Central memory CD8-positive, alpha-beta T cell (primary cell): Measurements from ENCODE around the gene CFDP1.
A peak's percentile ranks its signal among the peaks of the same experiment; 100 is the strongest.

Source experiments
- ATAC-seq: fragments of 150-1000 bp; cut with Tn5 transposase; replicated peaks from 2 replicates; pipeline ENCODE4 v1.10.0; 2022; ENCODE audit warnings: mild to moderate bottlenecking, moderate FRiP score, moderate number of reproducible peaks; ENCODE audit not compliant: poor library complexity, severe bottlenecking; ENCODE audit errors: extremely low read depth
- DNase-seq, 2 donors: peaks; one replicate each; pipeline ENCODE4 v3.0.0; 2021; ENCODE audit warnings: low spot score in 2 of 2
- H3K27ac Mint-ChIP-seq: one replicate; pipeline ENCODE4 v1.8.0; 2022; ENCODE audit warnings: low read depth, mild to moderate bottlenecking, moderate library complexity, mixed read lengths
- H3K27me3 Mint-ChIP-seq: one replicate; pipeline ENCODE4 v1.8.0; 2022; ENCODE audit warnings: mixed read lengths
- H3K36me3 Mint-ChIP-seq: one replicate; pipeline ENCODE4 v1.8.0; 2022; ENCODE audit warnings: mild to moderate bottlenecking, moderate library complexity, mixed read lengths; ENCODE audit not compliant: insufficient read depth
- H3K4me1 Mint-ChIP-seq: one replicate; pipeline ENCODE4 v1.8.0; 2022; ENCODE audit warnings: mixed read lengths
- H3K4me3 Mint-ChIP-seq: one replicate; pipeline ENCODE4 v1.8.0; 2022; ENCODE audit warnings: mild to moderate bottlenecking, moderate library complexity, mixed read lengths
- H3K9me3 Mint-ChIP-seq: one replicate; pipeline ENCODE4 v1.8.0; 2022; ENCODE audit warnings: mixed read lengths

The CFDP1 gene

DNA sequence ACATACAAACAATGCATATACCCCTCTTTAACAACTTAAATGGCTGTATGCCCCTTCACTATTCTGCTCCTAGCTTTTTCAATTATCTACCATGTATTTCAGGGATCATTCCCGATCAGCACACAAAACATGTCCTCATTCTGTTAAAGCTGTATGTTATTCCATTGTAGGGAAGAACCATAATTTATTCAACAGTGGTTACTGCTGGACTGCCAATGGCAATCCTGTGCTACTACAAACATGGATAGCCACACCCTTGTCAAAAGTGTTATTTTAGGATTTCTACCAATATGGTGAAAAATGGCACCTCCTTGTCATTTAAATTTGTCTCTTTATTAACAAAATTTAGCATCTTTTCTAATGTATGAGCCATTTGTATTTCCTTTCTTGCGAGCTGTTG is 96.8 kb downstream of the CFDP1 start:
- peaks cover 4% of the 10 kb centered on the region for H3K36me3 Mint-ChIP-seq
- no peak for DNase-seq
- H3K9me3 Mint-ChIP-seq = no peaks in the 10 kb centered on the region
- peak overlapping the region; percentile 58 for H3K27ac Mint-ChIP-seq
- H3K4me1 Mint-ChIP-seq = peaks cover 15% of the 10 kb centered on the region
- ATAC-seq = no peak
- no peak overlapping the region for H3K4me3 Mint-ChIP-seq
- no peaks in the 10 kb centered on the region for H3K27me3 Mint-ChIP-seq

DNA sequence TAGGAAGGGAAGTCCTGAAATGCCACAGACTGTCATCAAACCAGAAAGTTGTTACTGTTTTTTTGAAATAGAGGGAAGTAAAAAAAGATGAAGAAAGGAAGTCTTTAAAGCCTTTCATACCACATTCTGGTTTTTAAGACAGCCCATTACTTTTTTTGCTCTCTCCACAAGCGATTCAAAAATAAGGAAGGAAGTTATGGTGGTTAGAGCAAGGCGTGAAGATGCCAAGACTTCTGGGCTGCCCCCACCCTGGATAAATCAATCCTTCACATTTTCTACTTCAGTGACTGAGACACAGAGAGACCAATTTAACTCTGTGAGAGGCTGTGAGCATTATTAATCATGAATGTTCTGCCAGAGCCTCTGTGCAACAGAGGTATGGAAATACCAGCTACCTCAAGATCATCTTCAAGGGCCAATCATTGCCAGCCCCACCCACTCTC is 99.6 kb downstream of the CFDP1 start:
- ATAC-seq = no peak

DNA sequence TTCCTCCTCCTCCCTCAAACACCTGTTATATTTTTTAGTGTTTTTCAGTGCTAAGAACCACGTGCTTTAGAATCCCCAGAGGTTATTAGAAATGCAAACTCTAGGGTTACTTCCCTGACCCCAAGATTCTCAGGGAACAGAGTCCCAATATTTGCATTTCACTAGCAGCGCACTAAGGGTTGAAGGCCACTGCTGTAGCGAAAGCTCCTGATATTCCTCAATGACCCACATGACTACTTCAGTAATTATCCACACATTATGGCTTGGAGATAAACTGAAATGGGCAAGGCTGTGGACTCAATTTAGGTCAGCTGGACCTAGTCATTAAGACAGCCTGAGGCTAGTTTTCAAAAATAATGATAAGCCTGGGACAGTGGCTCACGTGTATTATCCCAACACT is 103.4 kb downstream of the CFDP1 start:
- Mint-ChIP-seq H3K4me1 (peaks cover 25% of the 10 kb centered on the region), H3K9me3 (no peaks in the 10 kb centered on the region), H3K4me3 (no peak overlapping the region), H3K27me3 (no peaks in the 10 kb centered on the region), H3K36me3 (peaks cover 4% of the 10 kb centered on the region), H3K27ac (no peak overlapping the region)
- ATAC-seq (no peak), DNase-seq (no peak)

More for the DNA sequence above, 99.6 kb downstream of the CFDP1 start:
- H3K4me1 Mint-ChIP-seq = peaks cover 15% of the 10 kb centered on the region
- H3K4me3 Mint-ChIP-seq = no peak overlapping the region
- H3K27ac Mint-ChIP-seq = no peak overlapping the region
- H3K36me3 Mint-ChIP-seq = peaks cover 4% of the 10 kb centered on the region
- no peaks in the 10 kb centered on the region for H3K27me3 Mint-ChIP-seq
- no peak for DNase-seq
- no peaks in the 10 kb centered on the region for H3K9me3 Mint-ChIP-seq

DNA sequence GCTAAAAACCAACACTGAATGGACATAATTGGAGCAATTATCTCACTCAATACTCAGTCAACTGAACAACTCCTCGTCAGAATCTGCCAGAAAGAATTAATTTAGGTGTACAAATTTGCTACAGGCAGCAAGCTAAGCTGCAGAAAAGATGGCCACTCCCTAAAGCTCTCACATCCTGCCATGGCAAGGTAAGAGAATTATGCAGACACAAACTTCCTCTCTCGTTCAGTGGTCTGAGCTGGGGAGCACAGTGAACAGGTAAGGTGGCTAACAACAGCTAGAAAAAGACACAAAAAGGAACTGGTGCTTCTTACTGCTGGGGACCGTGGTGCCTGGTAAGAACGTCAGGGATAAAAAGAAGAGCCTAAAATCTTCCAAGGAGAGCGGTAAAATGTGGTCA is 107.0 kb downstream of the CFDP1 start:
- Mint-ChIP-seq H3K4me3 (no peak overlapping the region), H3K4me1 (peaks cover 14% of the 10 kb centered on the region), H3K27me3 (no peaks in the 10 kb centered on the region), H3K36me3 (peaks cover 2% of the 10 kb centered on the region), H3K27ac (no peak overlapping the region), H3K9me3 (no peaks in the 10 kb centered on the region)
- ATAC-seq = no peak
- DNase-seq = no peak

DNA sequence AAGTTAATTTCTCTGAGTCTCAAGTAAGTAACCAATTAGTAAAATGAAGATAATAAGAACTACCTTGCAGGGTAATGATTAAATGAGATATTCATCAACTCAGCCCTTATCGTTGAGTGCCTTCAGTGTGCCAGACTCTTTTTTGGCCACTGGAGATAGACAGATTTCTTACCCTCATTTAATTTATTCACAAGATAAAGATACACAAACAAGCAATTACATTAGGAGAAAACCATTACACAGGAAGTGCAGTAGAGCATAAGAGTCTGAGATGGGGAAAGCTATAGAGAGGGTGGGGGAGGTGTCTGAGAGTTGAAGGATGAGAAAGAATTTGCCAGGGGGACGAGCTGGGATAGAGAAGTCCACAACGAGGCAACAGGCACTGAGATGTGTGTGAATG is 109.4 kb downstream of the CFDP1 start:
- ATAC-seq (no peak), DNase-seq (no peak)
- Mint-ChIP-seq H3K4me3 (no peak overlapping the region), H3K9me3 (no peaks in the 10 kb centered on the region), H3K27me3 (no peaks in the 10 kb centered on the region), H3K4me1 (peaks cover 36% of the 10 kb centered on the region), H3K36me3 (no peaks in the 10 kb centered on the region), H3K27ac (no peak overlapping the region)

DNA sequence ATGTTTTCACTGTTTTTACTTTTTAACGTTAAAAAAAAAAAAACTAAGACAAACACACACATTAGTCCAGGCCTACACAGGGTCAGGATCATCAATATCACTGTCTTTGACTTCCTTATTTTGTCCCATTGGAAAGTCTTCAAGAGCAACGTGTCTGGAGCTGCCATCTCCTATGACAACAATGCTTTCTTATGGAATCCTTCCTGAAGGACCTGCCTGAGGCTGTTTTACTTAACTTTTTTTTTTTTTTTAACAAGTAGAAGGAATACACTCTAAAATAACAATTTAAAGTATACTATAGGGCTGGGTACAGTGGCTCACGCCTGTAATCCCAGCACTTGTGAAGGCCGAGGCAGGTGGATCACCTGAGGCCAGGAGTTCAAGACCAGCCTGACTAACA is 110.1 kb downstream of the CFDP1 start:
- H3K4me3 Mint-ChIP-seq = no peak overlapping the region
- no peaks in the 10 kb centered on the region for H3K9me3 Mint-ChIP-seq
- no peaks in the 10 kb centered on the region for H3K27me3 Mint-ChIP-seq
- H3K27ac Mint-ChIP-seq = no peak overlapping the region
- no peaks in the 10 kb centered on the region for H3K36me3 Mint-ChIP-seq
- ATAC-seq (no peak), DNase-seq (no peak)
- peaks cover 36% of the 10 kb centered on the region for H3K4me1 Mint-ChIP-seq

DNA sequence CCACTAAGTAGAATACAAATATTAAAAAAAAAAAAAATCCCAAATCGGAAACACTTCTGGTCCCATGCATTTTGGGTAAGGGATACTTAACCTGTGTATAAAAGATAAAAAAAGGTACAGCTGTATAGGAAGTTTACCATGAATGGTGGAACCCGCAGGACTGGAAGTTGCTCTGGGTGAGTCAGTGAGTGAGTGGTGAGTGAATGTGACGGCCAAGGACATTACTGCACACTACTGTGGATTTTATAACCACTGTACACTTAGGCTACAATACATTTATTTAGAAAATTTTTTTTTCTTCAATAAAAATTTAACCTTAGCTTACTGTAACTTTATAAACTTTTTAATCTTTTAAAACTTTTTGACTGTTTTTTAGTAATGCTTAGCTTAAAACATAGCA is 110.6 kb downstream of the CFDP1 start:
- no peaks in the 10 kb centered on the region for H3K36me3 Mint-ChIP-seq
- H3K4me3 Mint-ChIP-seq = no peak overlapping the region
- no peak for DNase-seq
- H3K4me1 Mint-ChIP-seq = peaks cover 36% of the 10 kb centered on the region
- H3K27ac Mint-ChIP-seq = no peak overlapping the region
- no peaks in the 10 kb centered on the region for H3K9me3 Mint-ChIP-seq
- ATAC-seq = no peak
- no peaks in the 10 kb centered on the region for H3K27me3 Mint-ChIP-seq

DNA sequence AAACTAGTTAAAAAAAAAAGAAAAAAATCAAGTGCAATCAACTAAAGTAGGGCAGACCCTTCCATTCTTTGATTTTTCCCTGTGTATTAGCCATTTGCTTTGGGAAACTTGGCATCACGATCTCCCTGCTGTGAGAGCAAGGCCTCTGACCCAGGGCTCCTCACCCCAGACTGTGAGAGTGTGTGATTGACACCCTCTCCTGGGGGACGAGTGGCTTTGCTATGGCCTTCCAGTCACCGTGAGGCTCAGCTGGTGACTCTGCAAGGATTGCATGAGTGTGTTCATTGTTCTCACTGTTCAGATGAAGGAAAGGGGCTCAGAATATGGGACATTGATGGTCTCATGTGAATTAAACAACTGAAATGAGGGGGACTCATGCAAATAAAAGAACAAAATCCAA is 112.9 kb downstream of the CFDP1 start:
- Mint-ChIP-seq H3K4me3 (peak overlapping the region; percentile 66), H3K36me3 (no peaks in the 10 kb centered on the region)

DNA sequence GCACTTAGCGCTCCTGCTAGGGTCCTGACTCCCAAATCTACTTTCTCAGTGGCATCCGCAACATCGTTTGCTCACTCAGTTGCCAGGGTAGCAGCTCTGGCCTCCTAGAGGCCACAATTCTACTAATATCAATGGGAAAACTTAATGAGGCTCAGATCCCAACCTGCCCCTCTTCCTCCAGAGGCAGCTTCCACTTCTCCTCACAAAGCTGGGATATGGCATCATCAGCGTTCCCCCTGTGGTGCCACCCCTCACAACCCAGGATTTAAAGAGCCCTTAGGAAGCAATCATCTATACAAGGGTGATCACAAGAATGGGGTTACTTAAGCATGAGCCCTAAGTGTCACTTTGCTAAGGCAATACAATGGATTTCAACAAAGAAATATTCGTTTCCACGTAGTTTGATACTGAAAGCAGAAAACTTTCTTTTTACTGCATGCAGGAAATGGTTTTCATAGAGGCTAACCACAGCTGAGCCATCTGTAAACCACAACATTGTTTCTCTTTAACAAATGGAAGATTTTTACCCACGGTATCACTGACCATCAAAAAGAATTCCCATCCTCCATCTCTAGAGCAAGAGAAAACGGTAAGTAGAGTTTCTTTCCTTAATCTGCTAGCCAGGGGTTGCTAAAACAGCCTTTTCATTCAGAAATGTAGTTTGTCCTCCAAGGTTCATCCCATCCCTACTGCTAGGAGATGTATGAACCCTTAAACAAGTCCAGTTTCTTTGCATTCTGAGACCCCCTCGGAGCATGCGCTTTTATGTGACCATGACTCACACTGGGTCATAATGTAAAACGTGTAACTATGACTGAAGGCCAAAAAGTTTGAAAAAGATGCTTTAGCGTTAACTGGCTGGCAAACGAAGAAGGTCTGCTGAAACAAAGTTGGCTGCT is 113.5 kb downstream of the CFDP1 start:
- Mint-ChIP-seq H3K4me3 (peak overlapping the region; percentile 66), H3K27ac (no peak overlapping the region), H3K27me3 (no peaks in the 10 kb centered on the region), H3K36me3 (no peaks in the 10 kb centered on the region), H3K9me3 (no peaks in the 10 kb centered on the region), H3K4me1 (peaks cover 26% of the 10 kb centered on the region)
- ATAC-seq (peak; percentile 49), DNase-seq (no peak)

More for the DNA sequence above, 112.9 kb downstream of the CFDP1 start:
- H3K27me3 Mint-ChIP-seq = no peaks in the 10 kb centered on the region
- no peaks in the 10 kb centered on the region for H3K9me3 Mint-ChIP-seq
- DNase-seq (no peak), ATAC-seq (no peak)
- peaks cover 26% of the 10 kb centered on the region for H3K4me1 Mint-ChIP-seq
- H3K27ac Mint-ChIP-seq = no peak overlapping the region

DNA sequence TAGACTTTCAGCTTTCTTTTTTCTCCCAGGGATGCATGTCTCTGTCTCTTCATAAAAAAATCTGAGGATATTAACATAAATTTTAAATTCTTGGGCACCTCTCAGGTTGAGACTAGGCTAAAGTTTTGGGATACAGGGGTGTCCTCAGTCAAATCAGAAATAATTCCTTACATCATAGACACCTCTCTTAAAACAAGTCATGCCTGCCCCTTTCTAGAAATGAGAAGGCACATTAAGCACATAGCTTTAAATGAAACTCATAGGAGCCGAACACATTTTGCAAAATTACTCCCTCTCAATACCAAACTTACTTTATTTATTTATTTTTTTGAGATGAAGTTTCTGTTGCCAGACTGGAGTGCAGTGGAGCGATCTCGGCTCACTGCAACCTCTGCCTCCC is 114.6 kb downstream of the CFDP1 start:
- Mint-ChIP-seq H3K27me3 (no peaks in the 10 kb centered on the region), H3K27ac (no peak overlapping the region), H3K4me3 (no peak overlapping the region), H3K4me1 (peaks cover 26% of the 10 kb centered on the region), H3K9me3 (no peaks in the 10 kb centered on the region), H3K36me3 (no peaks in the 10 kb centered on the region)
- ATAC-seq = no peak
- DNase-seq = no peak

DNA sequence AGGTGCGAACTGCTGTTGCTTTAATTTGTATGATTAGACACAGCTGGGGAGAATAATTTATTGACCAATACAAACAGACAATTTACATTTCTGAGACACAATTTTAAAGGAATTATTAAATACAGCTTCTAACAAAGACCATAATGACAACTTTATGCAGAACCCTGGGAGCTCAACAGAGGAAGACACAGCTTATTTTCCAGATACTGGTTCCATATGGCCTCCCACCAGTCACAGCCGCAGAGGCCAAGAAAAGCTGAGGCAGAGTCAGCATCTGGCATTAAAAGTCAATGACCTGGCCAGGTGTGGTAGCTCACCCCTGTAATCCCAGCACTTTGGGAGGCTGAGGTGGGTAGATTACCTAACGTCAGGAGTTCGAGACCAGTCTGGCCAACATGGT is 115.8 kb downstream of the CFDP1 start:
- no peak overlapping the region for H3K4me3 Mint-ChIP-seq
- no peak overlapping the region for H3K27ac Mint-ChIP-seq
- H3K4me1 Mint-ChIP-seq = peaks cover 26% of the 10 kb centered on the region

DNA sequence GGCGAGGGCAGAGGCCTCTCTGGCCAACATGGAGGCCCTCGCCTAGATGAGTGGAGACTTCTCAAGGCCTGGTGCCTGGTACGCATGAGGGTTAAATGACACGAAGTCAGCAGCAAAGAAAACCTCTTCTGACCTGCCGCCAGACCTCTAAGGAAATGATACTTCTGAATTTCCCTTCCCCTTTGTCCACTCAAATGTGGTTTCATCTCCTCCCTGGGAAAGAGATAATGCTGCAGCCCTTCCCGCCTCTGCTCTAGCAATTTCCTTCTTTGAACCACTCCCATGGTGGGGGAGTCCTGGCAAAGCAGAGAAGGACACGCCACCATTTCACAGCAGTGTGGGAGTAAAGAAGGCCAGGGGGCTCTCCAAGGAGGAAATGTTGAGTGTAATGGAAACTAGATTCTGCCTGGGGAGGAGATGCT is 116.2 kb downstream of the CFDP1 start:
- no peak for ATAC-seq
- peaks cover 5% of the 10 kb centered on the region for H3K36me3 Mint-ChIP-seq
- peaks cover 26% of the 10 kb centered on the region for H3K4me1 Mint-ChIP-seq
- H3K27ac Mint-ChIP-seq = no peak overlapping the region
- no peak overlapping the region for H3K4me3 Mint-ChIP-seq
- no peaks in the 10 kb centered on the region for H3K27me3 Mint-ChIP-seq
- no peak for DNase-seq
- no peaks in the 10 kb centered on the region for H3K9me3 Mint-ChIP-seq

More for the DNA sequence above, 115.8 kb downstream of the CFDP1 start:
- Mint-ChIP-seq H3K27me3 (no peaks in the 10 kb centered on the region), H3K9me3 (no peaks in the 10 kb centered on the region), H3K36me3 (peaks cover 5% of the 10 kb centered on the region)
- DNase-seq (no peak), ATAC-seq (no peak)

DNA sequence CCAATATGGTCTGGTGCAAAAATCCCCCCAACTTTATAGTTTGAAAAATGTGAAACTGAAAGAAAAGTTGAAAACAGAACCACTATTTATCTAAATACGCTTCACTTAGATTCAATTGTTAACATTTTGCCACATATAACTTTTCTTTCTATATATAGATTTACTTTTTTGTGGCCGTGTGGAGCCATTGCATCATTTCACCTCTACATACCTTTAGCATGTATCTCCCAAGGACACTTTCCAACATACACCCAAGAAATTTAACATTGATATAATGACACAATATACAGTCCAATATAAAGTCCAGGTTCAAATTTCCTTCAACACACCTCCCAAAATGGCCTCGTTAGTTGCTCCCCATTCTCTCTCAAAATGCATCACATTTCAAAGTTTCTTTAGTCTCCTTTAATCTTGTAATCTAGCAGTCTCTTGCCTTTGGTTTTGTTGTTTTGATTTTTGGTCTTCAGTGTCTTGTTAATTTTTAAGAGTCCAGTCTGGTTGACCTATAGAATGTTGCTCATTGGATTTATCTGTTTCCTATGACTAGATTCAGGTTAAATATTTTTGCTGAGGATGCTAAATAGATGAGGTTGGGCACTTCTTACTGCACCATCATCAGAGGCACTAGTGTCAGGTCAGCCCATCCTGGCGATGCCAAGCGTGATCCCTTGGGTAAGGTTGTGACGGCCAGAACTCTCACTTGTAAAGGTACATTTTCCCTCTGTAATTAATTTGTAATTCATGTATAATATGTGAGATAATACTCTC is 117.6 kb downstream of the CFDP1 start:
- peaks cover 5% of the 10 kb centered on the region for H3K36me3 Mint-ChIP-seq
- ATAC-seq (no peak), DNase-seq (no peak)
- H3K4me1 Mint-ChIP-seq = peaks cover 16% of the 10 kb centered on the region
- H3K4me3 Mint-ChIP-seq = no peak overlapping the region
- H3K27ac Mint-ChIP-seq = no peak overlapping the region
- no peaks in the 10 kb centered on the region for H3K9me3 Mint-ChIP-seq
- no peaks in the 10 kb centered on the region for H3K27me3 Mint-ChIP-seq
